Loucy (cell line): ENCODE measurements around the gene NADK2.
A peak's percentile ranks its signal among the peaks of the same experiment; 100 is the strongest.

Experiments used
- H2AFZ ChIP-seq: fragments of 200-600 bp; sonication (generic); 2 replicates; pipeline ENCODE4 v1.6.0; 2016; ENCODE audit warnings: antibody characterized with exemption, mild to moderate bottlenecking, low read length, moderate library complexity
- H3F3A ChIP-seq: fragments of 200-600 bp; 2 replicates; pipeline ENCODE4 v1.6.0; 2016; ENCODE audit warnings: antibody characterized with exemption, low read depth, mild to moderate bottlenecking
- H3K27me3 ChIP-seq: fragments of 200-600 bp; sonication (generic); 2 replicates; pipeline ENCODE4 v1.6.1; 2014; ENCODE audit warnings: low read length, mild to moderate bottlenecking; ENCODE audit not compliant: insufficient read depth, poor library complexity, severe bottlenecking
- H3K36me3 ChIP-seq: fragments of 200-600 bp; sonication (generic); 2 replicates; pipeline ENCODE4 v1.6.1; 2016; ENCODE audit warnings: low read length; ENCODE audit not compliant: insufficient read depth
- H3K4me1 ChIP-seq: fragments of 200-600 bp; sonication (generic); 2 replicates; pipeline ENCODE4 v1.5.1; 2014; ENCODE audit warnings: low read length, mild to moderate bottlenecking; ENCODE audit not compliant: insufficient read depth, poor library complexity, severe bottlenecking
- H3K4me2 ChIP-seq: fragments of 200-600 bp; sonication (generic); 2 replicates; pipeline ENCODE4 v1.6.0; 2014; ENCODE audit warnings: antibody characterized with exemption, low read length, low read depth, mild to moderate bottlenecking; ENCODE audit not compliant: poor library complexity, severe bottlenecking
- H3K4me3 ChIP-seq: fragments of 200-600 bp; sonication (generic); 2 replicates; pipeline ENCODE4 v1.5.1; 2014; ENCODE audit warnings: low read length, mild to moderate bottlenecking, mixed read lengths; ENCODE audit not compliant: poor library complexity, severe bottlenecking
- H3K79me2 ChIP-seq: fragments of 200-600 bp; sonication (generic); 2 replicates; pipeline ENCODE4 v1.6.1; 2014; ENCODE audit warnings: low read length; ENCODE audit not compliant: insufficient read depth
- H3K9ac ChIP-seq: fragments of 200-600 bp; sonication (generic); 2 replicates; pipeline ENCODE4 v1.6.0; 2014; ENCODE audit warnings: mild to moderate bottlenecking, low read depth, low read length, moderate library complexity; ENCODE audit not compliant: poor library complexity, severe bottlenecking
- H3K9me2 ChIP-seq: fragments of 200-600 bp; sonication (generic); replicated peaks from 2 replicates; pipeline ENCODE4 v1.6.1; 2016; ENCODE audit warnings: low read depth, low read length, mixed read lengths
- H3K9me3 ChIP-seq: fragments of 200-600 bp; sonication (generic); 2 replicates; pipeline ENCODE4 v1.6.1; 2014; ENCODE audit warnings: mild to moderate bottlenecking, antibody characterized with exemption, low read length, low read depth; ENCODE audit not compliant: insufficient read depth
- H4K20me1 ChIP-seq: fragments of 200-600 bp; sonication (generic); 2 replicates; pipeline ENCODE4 v1.6.0; 2014; ENCODE audit warnings: antibody characterized with exemption, low read length, mild to moderate bottlenecking; ENCODE audit not compliant: insufficient read depth, poor library complexity, severe bottlenecking
- CTCF ChIP-seq: fragments of 200-600 bp; sonication (generic); conservative IDR thresholded peaks from 2 replicates; pipeline ENCODE4 v1.5.1; 2014; ENCODE audit warnings: mild to moderate bottlenecking, antibody characterized with exemption, low read length
- EZH2phosphoT487 ChIP-seq: fragments of 200-600 bp; IDR thresholded peaks from 2 replicates; pipeline ENCODE4 v1.6.1; 2018; ENCODE audit warnings: antibody characterized with exemption, mild to moderate bottlenecking, moderate library complexity, borderline replicate concordance

NADK2 gene

GRCh38 chr5:36267905-36268304 lies 26.2 kb upstream of the NADK2 start:
- H3K9me2 ChIP-seq = no peaks in the 10 kb centered on the region

GRCh38 chr5:36264202-36264760 lies 22.6 kb upstream of the NADK2 start:
- H3K79me2 ChIP-seq = no peaks in the 10 kb centered on the region
- peak overlapping the region; percentile 58; the same call in 1 of the 2 replicates for H2AFZ ChIP-seq
- no peaks in the 10 kb centered on the region for H4K20me1 ChIP-seq
- no peaks in the 10 kb centered on the region for H3K9me3 ChIP-seq
- H3K9me2 ChIP-seq = no peaks in the 10 kb centered on the region
- no peak for TF ChIP-seq EZH2phosphoT487
- TF ChIP-seq CTCF = no peak
- no peaks in the 10 kb centered on the region for H3K4me1 ChIP-seq
- no peak overlapping the region for H3K4me3 ChIP-seq
- H3K27me3 ChIP-seq = no peaks in the 10 kb centered on the region
- no peak overlapping the region for H3K4me2 ChIP-seq
- no peaks in the 10 kb centered on the region for H3F3A ChIP-seq
- no peak overlapping the region for H3K9ac ChIP-seq
- H3K36me3 ChIP-seq = no peaks in the 10 kb centered on the region

More at GRCh38 chr5:36267905-36268304, 26.2 kb upstream of the NADK2 start:
- Histone ChIP-seq H3K79me2 (no peaks in the 10 kb centered on the region), H4K20me1 (no peaks in the 10 kb centered on the region), H2AFZ (no peak overlapping the region), H3K4me3 (no peak overlapping the region), H3F3A (no peaks in the 10 kb centered on the region), H3K4me2 (no peak overlapping the region), H3K9me3 (no peaks in the 10 kb centered on the region), H3K27me3 (no peaks in the 10 kb centered on the region), H3K4me1 (no peaks in the 10 kb centered on the region), H3K9ac (no peak overlapping the region), H3K36me3 (no peaks in the 10 kb centered on the region)
- TF ChIP-seq EZH2phosphoT487 = no peak
- TF ChIP-seq CTCF = no peak

- no peak overlapping the region for H3K4me2 ChIP-seq
- H3F3A ChIP-seq = no peaks in the 10 kb centered on the region
- no peak for TF ChIP-seq EZH2phosphoT487
- no peak for TF ChIP-seq CTCF
- H3K4me3 ChIP-seq = no peak overlapping the region
- 0 out of 2 replicates have a peak overlapping the region, but pooled peaks have one; percentile 33 for H2AFZ ChIP-seq
- H3K27me3 ChIP-seq = no peaks in the 10 kb centered on the region
- peaks cover 4% of the 10 kb centered on the region for H3K4me1 ChIP-seq
- no peaks in the 10 kb centered on the region for H3K79me2 ChIP-seq
- no peaks in the 10 kb centered on the region for H3K9me2 ChIP-seq
- no peaks in the 10 kb centered on the region for H3K9me3 ChIP-seq
- no peak overlapping the region for H3K9ac ChIP-seq
- H4K20me1 ChIP-seq = no peaks in the 10 kb centered on the region
- H3K36me3 ChIP-seq = no peaks in the 10 kb centered on the region
Measured at GRCh38 chr5:36261186-36261585, 19.5 kb upstream of the NADK2 start.
